Heart left ventricle (tissue), 16 donors: ENCODE measurements around the gene IL1RL2. TPM values are rescaled to one million over a fixed set of nuclear protein-coding genes. Genes with fewer than 3 reads are reported as not detected.

ENCODE experiments used
- ATAC-seq, 4 donors: fragments of 200-7000 bp; cut with Tn5 transposase; one replicate each; pipeline ENCODE4 v1.9.1; 2020 to 2022; ENCODE audit warnings: moderate library complexity in 4 of 4, mild to moderate bottlenecking in 3 of 4, moderate number of reproducible peaks in 1 of 4
- DNase-seq, 5 donors: peaks; one replicate each; pipeline ENCODE4 v3.0.0-alpha.2; 2020
- H3K27ac ChIP-seq, 12 donors: fragments of 200-600 bp; sonication (generic) in 4 of 12; one replicate each; pipeline versions ENCODE4 v1.5.0 to v1.8.0; 2016 to 2022; ENCODE audit warnings: mild to moderate bottlenecking in 2 of 12
- H3K27me3 ChIP-seq, 9 donors: fragments of 200-600 bp; sonication (generic) in 2 of 9; one replicate each; pipeline versions ENCODE4 v1.5.1 to v1.8.0; 2016 to 2022; ENCODE audit warnings: mild to moderate bottlenecking in 3 of 9
- H3K36me3 ChIP-seq, 9 donors: fragments of 200-600 bp; sonication (generic) in 2 of 9; one replicate each; pipeline versions ENCODE4 v1.5.0 to v1.8.0; 2018 to 2022; ENCODE audit warnings: mild to moderate bottlenecking in 2 of 9
- H3K4me1 ChIP-seq, 12 donors: fragments of 200-600 bp; sonication (generic) in 4 of 12; one replicate each; pipeline versions ENCODE4 v1.5.0 to v1.8.0; 2016 to 2022; ENCODE audit warnings: mild to moderate bottlenecking in 3 of 12
- H3K4me3 ChIP-seq, 12 donors: fragments of 200-600 bp; sonication (generic) in 4 of 12; one replicate each; pipeline versions ENCODE4 v1.5.0 to v1.8.0; 2017 to 2022; ENCODE audit warnings: mild to moderate bottlenecking in 9 of 12, moderate library complexity in 4 of 12
- H3K9me3 ChIP-seq, 12 donors: fragments of 200-600 bp; sonication (generic) in 4 of 12; one replicate each; pipeline versions ENCODE4 v1.5.0 to v1.8.0; 2016 to 2022; ENCODE audit warnings: mild to moderate bottlenecking in 1 of 12
- CTCF ChIP-seq, 12 donors: fragments of 200-600 bp; sonication (generic) in 4 of 12; IDR thresholded peaks; one replicate each; pipeline versions ENCODE4 v1.5.0 to v1.8.0; 2018 to 2022; ENCODE audit warnings: antibody characterized with exemption in 12 of 12, mild to moderate bottlenecking in 5 of 12
- POLR2A ChIP-seq, 2 donors: fragments of 450-650 bp; IDR thresholded peaks; one replicate each; pipeline ENCODE4 v1.6.1; 2017; ENCODE audit warnings: antibody characterized with exemption in 2 of 2, mild to moderate bottlenecking in 2 of 2, moderate library complexity in 2 of 2
- WGBS, 4 donors: extraction: QIAGEN DNeasy Blood & Tissue Kit in 2 of 4; methylation state at CpG; one replicate each; pipeline versions ENCODE4 v1.1.5 to v1.1.7; 2013 to 2018; 5-methylcytosine and 5-hydroxymethylcytosine counted together
- intact Hi-C, 10 donors: fragments of 100-400 bp; cut with DNase I; formaldehyde crosslinking; loops; one replicate each; pipeline versions ENCODE4 v1.11.1 to v1.14.2; 2022
- polyA plus RNA-seq, 2 donors: library from polyadenylated mRNA; stranded (reverse); fragments of 200-250 nt; gene quantifications; one replicate each; pipeline ENCODE4 v1.2.3, GENCODE V29; 2013
- total RNA-seq, 9 donors: library from RNA; depleted of rRNA in 2 of 9; stranded (reverse); fragments of >200 nt in 2 of 9; fragmentation: NEBNext Ultra II Directional in 3 of 9; extraction: Animal tissue kit (Norgen Biotek cat#: 25700) in 3 of 9; gene quantifications; one replicate each; pipeline versions ENCODE4 v1.1.0 to v1.2.4, GENCODE V29; 2016 to 2023
- donor health status: ischemic (EF 13 %, LVEDD 7.1; RV severe dilation, severe dysfunction).
- donor health status: healthy with polysubstance abuse.
- donor health status: DM: no; HTN: yes; CAD: no.
- donor health status: DM: no; HTN: no; CAD: no.
- donor health status: ischemic (EF 25% LVEDD 6.9; RV normal size, moderate dysfunction).
- donor health status: ischemic (EF 25% LVEDD 5.7; RV mildly dilated, moderate dysfunction).
- donor health status: healthy.
- donor health status: DM: yes; HTN: yes; CAD: no.
- donor health status: ischemic (EF 35%, LVEDD 5.7; RV mildly dilated, moderate dysfunction).
- donor health status: nonischemic (EF 11% LVEDD 7.7; RV severe dilation, severe dysfunction).
- donor health status: DM: yes; HTN: yes; CAD: no.
- donor health status: PGD.
- donor health status: ischemic (EF 29% LVEDD 5.4; RV normal size, mild dysfunction).
- donor health status: nonischemic (EF 23%, LVEDD 6.1; RV moderate dilation, normal function).

IL1RL2 gene
- total and polyA plus RNA-seq, 11 donors: 0.22 to 0.75 (median 0.43) TPM; not detected in 5

- DNase-seq (no peak), ATAC-seq (no peak)
- 87 to 92% (median 90%) methylated on average over 3 of the region's 3 CpGs for WGBS, 4 donors
- Histone ChIP-seq H3K27ac (no peak overlapping the region), H3K27me3 (peaks cover 0 to 3% (median 0%) of the 10 kb centered on the region in 9 donors), H3K4me1 (peaks cover 0 to 10% (median 2%) of the 10 kb centered on the region in 12 donors), H3K36me3 (peaks cover 0 to 69% (median 60%) of the 10 kb centered on the region in 9 donors), H3K9me3 (no peaks in the 10 kb centered on the region), H3K4me3 (no peak overlapping the region)
- TF ChIP-seq POLR2A (IDR thresholded peaks at IDR 0.05) (no peak), CTCF (IDR thresholded peaks at IDR 0.05) (no peak)
- intact Hi-C loops: loop anchor here in 2 of 10 donors (5.0 to 10.0 kb wide), 2 partner anchors 61 to 291 kb away; no protein-coding TSS in a partner anchor
These were observed 10.7 kb upstream of the IL1RL2 start for GRCh38 chr2:102176172-102176571.

GRCh38 chr2:102177814-102178478 is 8.9 kb upstream of the IL1RL2 start:
- H3K4me1 ChIP-seq: peaks cover 0 to 15% (median 1%) of the 10 kb centered on the region in 12 donors
- peaks cover 0 to 51% (median 42%) of the 10 kb centered on the region in 9 donors for H3K36me3 ChIP-seq
- WGBS, 4 donors: 79 to 93% (median 90%) methylated on average over 7 of the region's 7 CpGs
- H3K27me3 ChIP-seq: peaks cover 0 to 3% (median 0%) of the 10 kb centered on the region in 9 donors
- peak overlapping the region in 2 of 12 donors; percentile 12 to 15 for H3K27ac ChIP-seq
- DNase-seq (no peak), ATAC-seq (peak in 2 of 4 donors; percentile 30 to 41)
- no peak overlapping the region for H3K4me3 ChIP-seq
- intact Hi-C loops: loop anchor here in 2 of 10 donors (5.0 to 10.0 kb wide), 2 partner anchors 59 to 293 kb away; no protein-coding TSS in a partner anchor
- TF ChIP-seq POLR2A (IDR thresholded peaks at IDR 0.05) (no peak), CTCF (IDR thresholded peaks at IDR 0.05) (no peak)
- H3K9me3 ChIP-seq: no peaks in the 10 kb centered on the region

- Histone ChIP-seq H3K36me3 (peaks cover 0 to 41% (median 31%) of the 10 kb centered on the region in 9 donors), H3K4me3 (no peak overlapping the region)
- WGBS, 4 donors: 54 to 62% (median 59%) methylated on average over 3 of the region's 3 CpGs
These were observed 7.8 kb upstream of the IL1RL2 start for GRCh38 chr2:102179061-102179460.

More at GRCh38 chr2:102179061-102179460, 7.8 kb upstream of the IL1RL2 start:
- peaks cover 0 to 3% (median 0%) of the 10 kb centered on the region in 9 donors for H3K27me3 ChIP-seq
- intact Hi-C loops: loop anchor here in 2 of 10 donors (5.0 to 10.0 kb wide), 2 partner anchors 58 to 294 kb away; no protein-coding TSS in a partner anchor
- ATAC-seq: no peak
- TF ChIP-seq POLR2A (IDR thresholded peaks at IDR 0.05) (no peak), CTCF (IDR thresholded peaks at IDR 0.05) (no peak)
- H3K9me3 ChIP-seq: no peaks in the 10 kb centered on the region
- H3K4me1 ChIP-seq: peaks cover 0 to 15% (median 0%) of the 10 kb centered on the region in 12 donors
- H3K27ac ChIP-seq: peak overlapping the region in 2 of 12 donors; percentile 3 to 6
- DNase-seq: no peak
